Measurements from ENCODE around the gene GABRR1.
A peak's percentile ranks its signal among the peaks of the same experiment; 100 is the strongest.
"Not testable (repeated sequence)": the region's sequence is repeated elsewhere in the genome, so short reads cannot be mapped to it uniquely, and the experiment has no call there.

Gene GABRR1

GRCh38 chr6:89217299-89217910, at the start of gene GABRR1:
Gene GABRR1, minus strand, starts transcription at chr6:89217358. Its CDS starts 36 bp downstream, at chr6:89217322.
- DNase-seq (ENCODE audit: low spot score): no peak

GRCh38 chr6:89264296-89264695, 47.1 kb upstream of the GABRR1 start:
- DNase-seq (ENCODE audit: low spot score): no peak

GRCh38 chr6:89260832-89261231, 43.7 kb upstream of the GABRR1 start:
- DNase-seq (ENCODE audit: low spot score): no peak

GRCh38 chr6:89260310-89260709, 43.2 kb upstream of the GABRR1 start:
- no peak for DNase-seq (ENCODE audit: low spot score)

GRCh38 chr6:89258912-89259311, 41.8 kb upstream of the GABRR1 start:
- no peak for DNase-seq (ENCODE audit: low spot score)

GRCh38 chr6:89257781-89258180, 40.6 kb upstream of the GABRR1 start:
- no peak for DNase-seq (ENCODE audit: low spot score)

- no peak for DNase-seq (ENCODE audit: low spot score)
Observed at GRCh38 chr6:89257346-89257745, 40.2 kb upstream of the GABRR1 start.

- no peak for DNase-seq (ENCODE audit: low spot score)
Observed at GRCh38 chr6:89255417-89255816, 38.3 kb upstream of the GABRR1 start.

GRCh38 chr6:89254569-89254968, 37.4 kb upstream of the GABRR1 start:
- peak; percentile 62 for DNase-seq (ENCODE audit: low spot score)

GRCh38 chr6:89252907-89253306, 35.7 kb upstream of the GABRR1 start:
- no peak for DNase-seq (ENCODE audit: low spot score)

- DNase-seq (ENCODE audit: low spot score): no peak
Observed at GRCh38 chr6:89251976-89252375, 34.8 kb upstream of the GABRR1 start.

GRCh38 chr6:89251170-89251569, 34.0 kb upstream of the GABRR1 start:
- DNase-seq (ENCODE audit: low spot score): no peak

- DNase-seq (ENCODE audit: low spot score): no peak
Observed at GRCh38 chr6:89250239-89250638, 33.1 kb upstream of the GABRR1 start.

GRCh38 chr6:89244241-89244985, 27.3 kb upstream of the GABRR1 start:
- no peak for DNase-seq (ENCODE audit: low spot score)

GRCh38 chr6:89243331-89243629, 26.1 kb upstream of the GABRR1 start:
- DNase-seq (ENCODE audit: low spot score): no peak

GRCh38 chr6:89242574-89243330, 25.6 kb upstream of the GABRR1 start:
- DNase-seq (ENCODE audit: low spot score): peak; percentile 63

GRCh38 chr6:89239338-89239737, 22.2 kb upstream of the GABRR1 start:
- DNase-seq (ENCODE audit: low spot score): no peak

- no peak for DNase-seq (ENCODE audit: low spot score)
Observed at GRCh38 chr6:89237158-89237557, 20.0 kb upstream of the GABRR1 start.

GRCh38 chr6:89233605-89234004, 16.4 kb upstream of the GABRR1 start:
- DNase-seq (ENCODE audit: low spot score): not testable (repeated sequence)

- no peak for DNase-seq (ENCODE audit: low spot score)
Observed at GRCh38 chr6:89222712-89223039, 5.5 kb upstream of the GABRR1 start.

GRCh38 chr6:89221971-89222711, 5.0 kb upstream of the GABRR1 start:
- DNase-seq (ENCODE audit: low spot score): no peak

- no peak for DNase-seq (ENCODE audit: low spot score)
Observed at GRCh38 chr6:89221129-89221528, 4.0 kb upstream of the GABRR1 start.

- DNase-seq (ENCODE audit: low spot score): no peak
Observed at GRCh38 chr6:89216411-89216810, 747 bp downstream of the GABRR1 start.
